Lower leg skin (tissue), 4 donors: ENCODE measurements around the gene HMGB2. TPM values are rescaled to one million over a fixed set of nuclear protein-coding genes. Genes with fewer than 3 reads are reported as not detected.
A peak's percentile ranks its signal among the peaks of the same experiment; 100 is the strongest.

ENCODE experiments used
- DNase-seq, 2 donors: peaks; one replicate each; pipeline ENCODE4 v3.0.0-alpha.2; 2019; ENCODE audit warnings: low spot score in 2 of 2
- H3K4me3 ChIP-seq: fragments of 200-600 bp; sonication (generic); 2 replicates; pipeline ENCODE4 v1.5.1; 2017; ENCODE audit warnings: mild to moderate bottlenecking, low read depth; ENCODE audit not compliant: poor library complexity, severe bottlenecking
- POLR2A ChIP-seq, 2 donors: fragments of 450-650 bp; IDR thresholded peaks; one replicate each; pipeline ENCODE4 v1.6.1; 2016 to 2017; ENCODE audit warnings: antibody characterized with exemption in 2 of 2, mild to moderate bottlenecking in 1 of 2, moderate library complexity in 1 of 2
- WGBS, 2 donors: methylation state at CpG; one replicate each; pipeline ENCODE4 v1.1.5; 2018; 5-methylcytosine and 5-hydroxymethylcytosine counted together
- intact Hi-C: fragments of 100-400 bp; cut with DNase I; formaldehyde crosslinking; loops from one replicate; pipeline ENCODE4 v1.15.0; 2023; ENCODE audit warnings: low total_unique reads
- total RNA-seq, 4 donors: library from RNA; depleted of rRNA; stranded (reverse); fragments of >200 nt; gene quantifications; one replicate each; pipeline ENCODE4 v1.1.0, GENCODE V29; 2016
- TF ChIP-seq, protein P1 (sequence below), 3 donors: fragments of 450-650 bp; IDR thresholded peaks; one replicate each; pipeline ENCODE4 v1.5.1; 2016; ENCODE audit warnings: antibody characterized with exemption in 3 of 3, mild to moderate bottlenecking in 3 of 3, moderate library complexity in 2 of 3

The HMGB2 gene
- total RNA-seq, 4 donors from 2014 or later, result 26.2 to 52.3 (median 42.3) TPM

DNA sequence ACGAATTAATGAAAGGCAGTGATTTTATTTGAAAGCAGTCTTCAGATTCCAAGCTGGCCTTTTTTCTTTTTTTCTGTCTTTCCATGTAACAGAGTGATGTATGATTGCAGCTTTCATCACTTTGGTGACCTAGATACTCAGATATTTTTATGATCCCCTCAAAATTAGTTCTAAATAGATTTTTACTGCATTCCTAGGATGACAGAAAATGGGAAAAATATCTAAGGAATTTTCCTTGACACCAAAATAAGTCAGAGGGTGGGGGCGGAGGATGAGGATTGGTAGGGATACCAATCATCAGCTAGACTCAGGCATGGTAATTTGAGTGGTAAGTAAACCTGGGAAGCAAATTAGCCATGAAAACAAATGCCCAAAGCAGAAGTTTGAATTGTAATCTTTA is 11.9 kb upstream of the HMGB2 start:
- no peak overlapping the region for H3K4me3 ChIP-seq
- 45 to 63% methylated on average over 2 of the region's 2 CpGs for WGBS, 2 donors
- DNase-seq, result no peak
- intact Hi-C loops, result no loop called here
- TF ChIP-seq POLR2A (IDR thresholded peaks at IDR 0.05), result no peak

DNA sequence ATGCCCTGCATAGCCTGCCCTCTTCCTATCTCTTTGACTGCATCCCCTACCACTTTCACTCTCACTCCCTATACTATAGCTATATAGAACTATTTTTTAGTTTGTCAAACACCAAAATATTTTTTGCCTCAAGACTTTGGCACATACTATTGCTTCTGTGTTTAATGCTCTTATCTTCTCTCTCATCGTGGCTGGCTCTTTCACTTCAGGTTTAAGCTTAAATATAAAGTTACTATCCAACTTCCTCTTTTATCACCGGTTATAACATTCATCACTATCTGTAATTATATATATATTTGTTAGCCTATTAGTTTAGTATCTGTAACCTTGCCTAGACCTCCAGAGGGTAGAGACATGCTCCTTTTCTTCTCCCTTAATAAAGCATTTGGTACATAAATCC is 11.5 kb upstream of the HMGB2 start:
- no peak for TF ChIP-seq POLR2A (IDR thresholded peaks at IDR 0.05)
- TF ChIP-seq, protein P1, sequence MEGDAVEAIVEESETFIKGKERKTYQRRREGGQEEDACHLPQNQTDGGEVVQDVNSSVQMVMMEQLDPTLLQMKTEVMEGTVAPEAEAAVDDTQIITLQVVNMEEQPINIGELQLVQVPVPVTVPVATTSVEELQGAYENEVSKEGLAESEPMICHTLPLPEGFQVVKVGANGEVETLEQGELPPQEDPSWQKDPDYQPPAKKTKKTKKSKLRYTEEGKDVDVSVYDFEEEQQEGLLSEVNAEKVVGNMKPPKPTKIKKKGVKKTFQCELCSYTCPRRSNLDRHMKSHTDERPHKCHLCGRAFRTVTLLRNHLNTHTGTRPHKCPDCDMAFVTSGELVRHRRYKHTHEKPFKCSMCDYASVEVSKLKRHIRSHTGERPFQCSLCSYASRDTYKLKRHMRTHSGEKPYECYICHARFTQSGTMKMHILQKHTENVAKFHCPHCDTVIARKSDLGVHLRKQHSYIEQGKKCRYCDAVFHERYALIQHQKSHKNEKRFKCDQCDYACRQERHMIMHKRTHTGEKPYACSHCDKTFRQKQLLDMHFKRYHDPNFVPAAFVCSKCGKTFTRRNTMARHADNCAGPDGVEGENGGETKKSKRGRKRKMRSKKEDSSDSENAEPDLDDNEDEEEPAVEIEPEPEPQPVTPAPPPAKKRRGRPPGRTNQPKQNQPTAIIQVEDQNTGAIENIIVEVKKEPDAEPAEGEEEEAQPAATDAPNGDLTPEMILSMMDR (IDR thresholded peaks at IDR 0.05), result no peak

DNA sequence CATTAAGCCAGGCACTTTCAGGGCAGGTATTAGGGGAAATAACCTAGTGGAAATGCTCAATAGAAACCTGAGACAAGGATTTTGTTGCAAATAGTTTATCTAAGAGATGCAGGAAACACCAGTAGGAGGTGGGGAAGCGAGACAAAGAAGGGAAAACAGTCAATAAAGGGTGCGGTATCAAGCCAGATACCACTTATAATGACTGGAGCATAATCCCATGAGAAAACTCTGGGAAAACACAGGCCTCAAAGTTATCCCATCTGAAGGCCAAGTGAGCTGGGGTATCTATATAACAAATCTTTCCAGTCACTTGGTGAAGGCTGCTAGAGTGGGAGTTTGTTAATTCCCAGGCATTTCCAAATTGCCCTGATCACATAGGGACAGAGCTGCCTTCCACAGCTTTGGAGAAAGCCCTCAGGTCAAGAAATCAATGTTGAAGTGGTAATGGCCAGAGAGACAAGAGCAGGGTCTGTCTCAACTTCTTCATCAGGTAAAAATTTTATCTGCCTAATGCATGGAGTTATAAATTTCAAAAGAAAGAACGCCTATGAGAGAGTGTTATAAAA is 9.8 kb upstream of the HMGB2 start:
- TF ChIP-seq, protein P1 (IDR thresholded peaks at IDR 0.05), result no peak
- TF ChIP-seq POLR2A (IDR thresholded peaks at IDR 0.05), result no peak
- intact Hi-C loops, result no loop called here
- 90 to 91% methylated on average over 3 of the region's 3 CpGs for WGBS, 2 donors
- DNase-seq, result no peak
- no peak overlapping the region for H3K4me3 ChIP-seq

More for the DNA sequence above, 11.5 kb upstream of the HMGB2 start:
- 28 to 33% methylated on average over 2 of the region's 2 CpGs for WGBS, 2 donors
- intact Hi-C loops, result no loop called here
- no peak overlapping the region for H3K4me3 ChIP-seq
- DNase-seq, result no peak

DNA sequence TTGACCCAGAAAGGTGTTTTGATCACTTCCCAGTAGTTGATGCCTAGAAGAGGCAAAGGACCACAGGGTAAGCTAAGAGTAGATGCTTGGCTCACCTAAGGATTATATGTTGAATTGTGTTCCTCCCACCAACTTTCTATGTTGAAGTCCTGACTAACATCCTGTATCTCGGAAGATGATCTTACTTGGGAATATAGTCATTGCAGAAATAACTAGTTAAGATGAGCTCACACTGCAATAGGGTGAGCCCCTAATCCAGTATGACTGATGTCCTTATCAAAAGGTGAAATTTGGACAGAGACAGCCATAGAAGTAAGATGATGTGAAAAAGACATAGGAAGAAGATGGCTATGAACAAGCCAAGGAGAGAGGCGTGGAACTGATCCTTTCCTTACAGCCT is 3.3 kb upstream of the HMGB2 start:
- 94 to 98% methylated on average over 2 of the region's 2 CpGs for WGBS, 2 donors
- no peak for DNase-seq
- no peak overlapping the region for H3K4me3 ChIP-seq
- intact Hi-C loops, result loop anchor here (5.0 kb wide), 1 partner anchor 35 kb away; the partner anchor contains the start of gene SAP30
- TF ChIP-seq, protein P1 (IDR thresholded peaks at IDR 0.05), result no peak
- TF ChIP-seq POLR2A (IDR thresholded peaks at IDR 0.05), result no peak

DNA sequence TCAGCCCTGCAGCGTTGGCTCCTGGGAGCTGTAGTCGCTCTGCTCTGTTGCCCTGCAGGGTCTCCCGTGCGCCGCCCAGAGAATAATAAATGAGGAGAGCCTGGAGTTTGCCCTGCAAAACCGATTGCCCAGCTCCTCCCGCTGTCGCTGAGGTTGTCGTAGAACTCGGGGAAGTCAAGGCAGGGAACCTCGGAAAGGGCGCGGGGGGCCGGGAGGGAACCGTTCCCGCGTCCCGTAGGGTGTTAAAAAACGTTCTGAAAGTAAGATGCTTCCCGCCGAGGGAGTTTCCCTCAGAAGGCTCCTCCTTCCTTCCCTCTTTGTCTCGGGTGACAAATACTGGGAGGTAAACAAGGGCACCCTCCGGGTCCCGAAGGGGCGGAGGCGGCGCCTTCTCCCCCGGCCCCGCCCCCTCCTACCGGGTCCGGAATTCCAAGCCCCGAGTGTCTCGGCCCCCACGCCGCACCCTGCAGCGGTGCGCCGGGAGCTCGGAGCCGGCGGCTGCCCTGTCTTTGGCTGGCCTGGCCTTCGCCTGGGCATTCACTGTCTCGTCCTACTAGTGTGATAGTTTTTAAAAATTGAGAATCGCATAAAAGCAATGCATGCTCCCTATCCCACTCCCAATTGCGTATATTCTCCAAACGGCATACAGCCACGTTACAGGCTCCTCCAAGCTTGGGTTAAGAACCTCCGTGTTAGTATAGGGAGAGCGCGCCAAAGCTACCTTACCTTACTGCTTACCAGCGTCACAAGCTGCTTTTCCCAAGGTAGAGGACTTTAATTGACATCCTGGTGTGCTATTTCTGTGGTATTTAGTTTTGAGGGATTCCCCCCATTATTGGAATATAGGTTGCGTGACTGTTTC is 964 bp upstream of the HMGB2 start:
- intact Hi-C loops, result loop anchor here (5.0 kb wide), 1 partner anchor 37 kb away; the partner anchor contains the start of gene SAP30
- WGBS, 2 donors, result 2 to 4% methylated on average over 44 of the region's 52 CpGs
- DNase-seq, result peak; percentile 69 to 90
- TF ChIP-seq, protein P1 (IDR thresholded peaks at IDR 0.05), result no peak
- no peak for TF ChIP-seq POLR2A (IDR thresholded peaks at IDR 0.05)
- peak overlapping the region; percentile 88 for H3K4me3 ChIP-seq

DNA sequence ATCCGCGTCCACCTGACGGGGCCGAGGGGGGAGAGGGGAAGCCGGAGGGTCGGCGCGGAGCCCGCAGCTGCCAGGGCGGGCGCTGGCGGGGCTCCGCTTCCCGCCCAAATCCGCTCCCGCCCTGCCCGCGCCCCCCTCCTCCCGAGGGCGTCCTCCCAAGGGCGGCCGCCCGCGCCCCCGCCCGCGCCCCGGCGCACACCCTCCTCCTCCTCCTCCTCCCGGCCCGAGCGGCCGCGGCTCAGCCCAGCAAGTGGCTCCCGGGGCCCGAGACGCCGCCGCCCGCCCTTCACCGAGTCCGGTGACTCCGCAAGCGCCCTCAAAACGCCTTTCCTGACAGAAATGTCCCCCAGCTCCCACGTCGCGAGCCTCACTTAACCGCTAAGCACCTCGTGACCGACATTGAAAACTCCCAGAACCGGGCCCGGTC is 487 bp downstream of the HMGB2 start:
- peak overlapping the region; percentile 99 for H3K4me3 ChIP-seq
- intact Hi-C loops, result no loop called here
- no peak for TF ChIP-seq POLR2A (IDR thresholded peaks at IDR 0.05)
- TF ChIP-seq, protein P1 (IDR thresholded peaks at IDR 0.05), result no peak
- WGBS, 2 donors, result 0 to 1% methylated on average over 16 to 29 of the region's 53 CpGs
- peak; percentile 45 to 93 for DNase-seq
